ENCODE data around the gene CENPQ.
A peak's percentile ranks its signal among the peaks of the same experiment; 100 is the strongest.

The CENPQ gene

GRCh38 chr6:49540614-49541013 is 77.4 kb downstream of the CENPQ start:
- ChIA-PET POLR2A (interaction anchor here (1.1 to 4.1 kb wide), 2 partner anchors 11 to 13 kb away, joined by 3 to 34 read pairs; partner anchors contain the start of gene C6orf141), CTCF (interaction anchor here (0.7 to 4.0 kb wide), 3 partner anchors 9 to 1309 kb away, joined by 4 to 13 read pairs (median 6); partner anchors contain the start of gene C6orf141)
- TF ChIP-seq TARDBP (IDR thresholded peaks at IDR 0.05) (no peak), LEF1 (IDR thresholded peaks at IDR 0.05; ENCODE audit: borderline replicate concordance) (no peak)
- no peak for DNase-seq (ENCODE audit: extremely low spot score)

DNA sequence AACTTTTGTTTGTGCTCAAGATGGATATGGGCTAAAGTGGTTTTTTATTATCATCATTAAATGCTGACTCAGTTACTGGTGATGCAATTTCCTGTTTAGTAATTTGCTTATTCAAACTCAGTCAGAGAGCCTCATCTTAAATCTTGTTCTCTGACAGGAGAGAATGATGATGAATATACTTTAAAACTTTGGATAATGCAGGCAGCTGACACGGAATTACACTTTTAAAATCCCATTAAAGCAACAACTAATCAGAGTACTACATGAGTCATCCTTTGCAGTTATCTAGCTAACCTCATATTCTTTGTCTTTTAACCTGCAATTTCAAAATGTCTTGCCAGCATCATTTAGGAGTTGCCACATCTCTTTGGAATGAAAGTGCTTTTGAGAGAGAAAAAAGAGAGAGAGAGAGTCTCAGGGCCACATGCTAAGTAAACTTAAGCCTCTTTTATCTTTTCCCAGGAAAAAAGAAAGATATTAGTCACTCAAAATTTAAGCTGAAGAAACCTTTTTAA is 78.1 kb downstream of the CENPQ start:
- ChIA-PET POLR2A (interaction anchor here (1.1 to 4.1 kb wide), 2 partner anchors 10 to 13 kb away, joined by 3 to 34 read pairs; partner anchors contain the start of gene C6orf141), CTCF (interaction anchor here (0.7 to 4.0 kb wide), 3 partner anchors 9 to 1308 kb away, joined by 4 to 13 read pairs (median 6); partner anchors contain the start of gene C6orf141)
- TF ChIP-seq ZNF384 (IDR thresholded peaks at IDR 0.05) = no peak
- TF ChIP-seq ARNT (IDR thresholded peaks at IDR 0.05) = no peak
- TF ChIP-seq PKNOX1 (IDR thresholded peaks at IDR 0.05) = peak; percentile 79
- DNase-seq (ENCODE audit: extremely low spot score) = no peak

- CTCF ChIA-PET = interaction anchor here (1.2 to 4.0 kb wide), 2 partner anchors 8 to 10 kb away, joined by 4 to 13 read pairs; partner anchors contain the start of gene C6orf141
- POLR2A ChIA-PET = interaction anchor here (1.1 to 4.1 kb wide), 3 partner anchors 9 to 12 kb away, joined by 3 to 34 read pairs (median 3); partner anchors contain the start of gene C6orf141
- no peak for DNase-seq (ENCODE audit: extremely low spot score)
- no peak for TF ChIP-seq SP1 (IDR thresholded peaks at IDR 0.05)
- TF ChIP-seq LEF1 (IDR thresholded peaks at IDR 0.05; ENCODE audit: borderline replicate concordance) = no peak
- no peak for TF ChIP-seq BHLHE40 (IDR thresholded peaks at IDR 0.05; ENCODE audit: borderline replicate concordance)
- no peak for TF ChIP-seq HDGF (IDR thresholded peaks at IDR 0.05; ENCODE audit: borderline replicate concordance)
- no peak for TF ChIP-seq FOXK2 (IDR thresholded peaks at IDR 0.05)
- TF ChIP-seq ZNF384 (IDR thresholded peaks at IDR 0.05) = no peak
- TF ChIP-seq TARDBP (IDR thresholded peaks at IDR 0.05) = no peak
- TF ChIP-seq ELF4 (IDR thresholded peaks at IDR 0.05) = no peak
- TF ChIP-seq L3MBTL2 (conservative IDR thresholded peaks at IDR 0.05) = no peak
- TF ChIP-seq FOXM1 (IDR thresholded peaks at IDR 0.05; ENCODE audit: borderline replicate concordance) = no peak
- TF ChIP-seq SUZ12 (IDR thresholded peaks at IDR 0.05) = no peak
These were observed 78.8 kb downstream of the CENPQ start for GRCh38 chr6:49541936-49542335.

Measured in HEK293T (cell line).